Measurements from ENCODE around the gene NPTX2. TPM values are rescaled to one million over a fixed set of nuclear protein-coding genes. Genes with fewer than 3 reads are reported as not detected.

The NPTX2 gene
- total and polyA plus RNA-seq, 10 of the 15 experiments (the other 5 are each of a cell fraction or from before 2014, with no cell fraction given): 0.04 TPM; not detected in 9

DNA sequence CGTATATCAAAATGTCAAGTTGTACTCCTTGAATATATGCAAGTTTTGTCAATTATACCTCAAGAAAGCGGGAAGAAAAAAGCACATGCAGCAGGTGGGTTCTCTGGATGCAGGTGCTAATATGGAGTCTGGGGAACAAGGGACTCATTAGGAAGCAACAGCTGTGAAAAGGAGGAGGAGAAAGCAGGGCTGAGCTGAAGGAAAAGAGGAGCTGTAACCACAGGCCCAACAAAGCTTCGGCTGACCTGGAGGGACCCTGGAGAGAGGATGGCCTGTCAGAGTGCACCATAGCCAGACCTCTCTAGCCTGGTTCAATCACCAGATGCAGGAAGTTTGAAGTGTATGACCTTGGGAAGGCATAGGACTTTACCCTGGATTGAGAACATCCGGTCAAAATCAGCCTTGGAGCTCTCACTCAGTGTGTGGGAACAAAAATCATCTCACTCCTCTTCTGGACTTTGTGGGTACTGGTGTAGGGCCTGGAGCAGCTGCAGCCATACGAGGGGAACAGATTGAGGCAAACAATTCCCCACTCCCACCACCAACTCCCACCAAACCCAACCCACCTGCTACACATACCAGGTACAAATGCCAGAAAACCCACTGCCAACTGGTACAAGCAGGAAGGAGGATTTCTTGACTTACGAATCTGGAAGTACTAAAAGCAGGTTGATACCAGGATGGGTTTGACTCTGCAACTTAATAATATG, 36.7 kb downstream of the NPTX2 start:
- DNase-seq (ENCODE audit: low read depth, low spot score) (no peak), FAIRE-seq (no peak), ATAC-seq (no peak)
- Histone ChIP-seq H4K20me1 (ENCODE audit: control insufficient read depth, insufficient read depth) (no peaks in the 10 kb centered on the region), H3K36me3 (ENCODE audit: control insufficient read depth in 2 of 2, insufficient read depth in 2 of 2, low read length in 1 of 2) (no peaks in the 10 kb centered on the region), H3K79me2 (ENCODE audit: control insufficient read depth, insufficient read depth, low read length) (no peaks in the 10 kb centered on the region), H3K4me3 (no peak overlapping the region), H3K4me1 (ENCODE audit: control insufficient read depth, insufficient read depth, low read length) (no peaks in the 10 kb centered on the region), H3K27me3 (replicated peaks in 1 of 2; ENCODE audit: control insufficient read depth in 2 of 2, insufficient read depth in 2 of 2, low read length in 1 of 2) (no peaks in the 10 kb centered on the region), H2AFZ (ENCODE audit: control insufficient read depth, low read depth, low read length) (no peak overlapping the region), H3K4me2 (ENCODE audit: control insufficient read depth, insufficient read depth) (no peak overlapping the region), H3K9ac (ENCODE audit: control insufficient read depth, insufficient read depth, low read length) (no peak overlapping the region), H3K27ac (ENCODE audit: control insufficient read depth, insufficient read depth) (no peak overlapping the region), H3K9me3 (replicated peaks; ENCODE audit: control insufficient read depth, insufficient read depth, low read length) (peaks cover 2% of the 10 kb centered on the region; the same call in 2 of the 3 replicates)
- ChIA-PET RAD21 (ENCODE audit: unreplicated experiment) (no interaction called here), CTCF (interaction anchor here (1.0 kb wide), 1 partner anchor 13 kb away, joined by 3 read pairs; no protein-coding TSS in a partner anchor), SMC1A (ENCODE audit: uncharacterized antibody, unreplicated experiment) (no interaction called here), POLR2A (no interaction called here)
- intact Hi-C loops (cut with micrococcal nuclease; ENCODE audit: unreplicated experiment) (no loop called here), in situ Hi-C loops (cut with MboI) (no loop called here)
- WGBS (ENCODE audit: insufficient coverage, insufficient replicate concordance, low lambda C conversion rate, missing lambda C conversion rate): 41% methylated on average over 6 of the region's 6 CpGs
- no peak for TF ChIP-seq RELB (IDR thresholded peaks at IDR 0.05; ENCODE audit: low read depth)
- TF ChIP-seq RAD51 (IDR thresholded peaks at IDR 0.05): no peak
- no peak for TF ChIP-seq YBX1 (IDR thresholded peaks at IDR 0.05)
- no peak for TF ChIP-seq POLR2AphosphoS5 (IDR thresholded peaks at IDR 0.05; ENCODE audit: low read length)
- TF ChIP-seq ZSCAN29 (IDR thresholded peaks at IDR 0.05): no peak
- no peak for TF ChIP-seq CBFB (IDR thresholded peaks at IDR 0.05; ENCODE audit: low read depth)
- TF ChIP-seq PRDM15 (CRISPR knock-in tag; IDR thresholded peaks at IDR 0.05): no peak
- no peak for TF ChIP-seq CEBPB (IDR thresholded peaks at IDR 0.05; ENCODE audit: borderline replicate concordance in 1 of 2, low read depth in 2 of 2, low read length in 2 of 2)
- TF ChIP-seq ZNF24 (IDR thresholded peaks at IDR 0.05): no peak
- TF ChIP-seq RELA (IDR thresholded peaks at IDR 0.05; ENCODE audit: borderline replicate concordance, partially characterized antibody): no peak
- no peak for TF ChIP-seq RUNX3 (IDR thresholded peaks at IDR 0.05; ENCODE audit: low read length)
- no peak for TF ChIP-seq BMI1 (IDR thresholded peaks at IDR 0.05; ENCODE audit: borderline replicate concordance)
- TF ChIP-seq NFYA (IDR thresholded peaks at IDR 0.05; ENCODE audit: borderline replicate concordance, low read depth, low read length): no peak
- no peak for TF ChIP-seq IKZF1 (conservative IDR thresholded peaks at IDR 0.05)
- TF ChIP-seq MXI1 (IDR thresholded peaks at IDR 0.05; ENCODE audit: low read depth, low read length): no peak
- TF ChIP-seq ZBED1 (IDR thresholded peaks at IDR 0.05; ENCODE audit: borderline replicate concordance): no peak
- no peak for TF ChIP-seq FOS (IDR thresholded peaks at IDR 0.05; ENCODE audit: borderline replicate concordance, extremely low read depth, insufficient read length)
- no peak for TF ChIP-seq NR2C2 (IDR thresholded peaks at IDR 0.05; ENCODE audit: borderline replicate concordance, control insufficient read depth, insufficient read length, low read depth)
- TF ChIP-seq BRCA1 (IDR thresholded peaks at IDR 0.05; ENCODE audit: low read depth, low read length): no peak
- TF ChIP-seq JUNB (IDR thresholded peaks at IDR 0.05): no peak
- no TSS peak for BruUV-seq (replicated peaks)
